ENCODE data around the gene BABAM2. TPM values are rescaled to one million over a fixed set of nuclear protein-coding genes. Genes with fewer than 3 reads are reported as not detected.

BABAM2 gene
- total and polyA plus RNA-seq, 7 experiments from 2014 or later, result 34.2 to 58.2 (median 44.2) TPM

DNA sequence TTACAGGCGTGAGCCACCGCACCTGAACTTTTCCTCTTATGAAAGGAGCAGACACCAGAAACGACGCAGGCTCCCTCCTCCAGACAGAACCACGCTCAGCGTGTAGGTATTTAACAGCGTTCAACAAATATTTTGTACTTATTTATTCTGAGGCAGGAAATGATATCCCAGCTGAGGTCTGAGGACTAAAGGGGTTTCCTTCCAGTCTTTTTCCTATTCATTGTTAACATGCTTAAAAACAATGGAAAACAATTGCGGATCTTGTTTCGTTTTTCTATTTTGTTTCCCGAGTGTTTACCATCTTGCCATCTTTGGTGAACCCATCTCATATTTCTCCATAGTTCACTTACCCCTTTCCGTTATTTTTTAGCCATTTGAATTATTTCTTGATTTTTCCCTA lies 458.4 kb downstream of the BABAM2 start:
- peak overlapping the region in 3 of 10 donors; percentile 33 to 44 (median 35) for H3K4me3 Mint-ChIP-seq
- no peaks in the 10 kb centered on the region for H3K36me3 ChIP-seq (ENCODE audit: control insufficient read depth in 2 of 3, insufficient read depth in 3 of 3, low read length in 3 of 3)
- H3K27me3 Mint-ChIP-seq, result no peaks in the 10 kb centered on the region
- peak overlapping the region in 3 of 9 donors; percentile 7 to 78 (median 36) for H3K27ac Mint-ChIP-seq
- CTCF ChIA-PET, result no interaction called here
- peaks cover 0 to 2% (median 0%) of the 10 kb centered on the region in 5 donors for H3K36me3 Mint-ChIP-seq
- H3K27ac ChIP-seq (ENCODE audit: low read depth, low read length), result no peak overlapping the region
- peaks cover 0 to 1% (median 0%) of the 10 kb centered on the region in 11 donors for H3K9me3 Mint-ChIP-seq
- POLR2A ChIA-PET, result no interaction called here
- ATAC-seq (no peak), DNase-seq (no peak)
- H3K9me3 ChIP-seq (ENCODE audit: control insufficient read depth in 2 of 3, low read length in 3 of 3), result no peaks in the 10 kb centered on the region
- H3K4me3 ChIP-seq (ENCODE audit: low read length), result no peak overlapping the region
- peaks cover 20 to 27% of the 10 kb centered on the region in 2 donors for H3K4me1 ChIP-seq (ENCODE audit: control insufficient read depth in 2 of 2, insufficient read depth in 2 of 2, low read length in 2 of 2)
- no peaks in the 10 kb centered on the region for H3K27me3 ChIP-seq (ENCODE audit: control insufficient read depth in 2 of 2, insufficient read depth in 2 of 2, low read length in 2 of 2)
- intact Hi-C loops (cut with micrococcal nuclease), result no loop called here
- peaks cover 10 to 29% (median 22%) of the 10 kb centered on the region in 7 donors for H3K4me1 Mint-ChIP-seq

DNA sequence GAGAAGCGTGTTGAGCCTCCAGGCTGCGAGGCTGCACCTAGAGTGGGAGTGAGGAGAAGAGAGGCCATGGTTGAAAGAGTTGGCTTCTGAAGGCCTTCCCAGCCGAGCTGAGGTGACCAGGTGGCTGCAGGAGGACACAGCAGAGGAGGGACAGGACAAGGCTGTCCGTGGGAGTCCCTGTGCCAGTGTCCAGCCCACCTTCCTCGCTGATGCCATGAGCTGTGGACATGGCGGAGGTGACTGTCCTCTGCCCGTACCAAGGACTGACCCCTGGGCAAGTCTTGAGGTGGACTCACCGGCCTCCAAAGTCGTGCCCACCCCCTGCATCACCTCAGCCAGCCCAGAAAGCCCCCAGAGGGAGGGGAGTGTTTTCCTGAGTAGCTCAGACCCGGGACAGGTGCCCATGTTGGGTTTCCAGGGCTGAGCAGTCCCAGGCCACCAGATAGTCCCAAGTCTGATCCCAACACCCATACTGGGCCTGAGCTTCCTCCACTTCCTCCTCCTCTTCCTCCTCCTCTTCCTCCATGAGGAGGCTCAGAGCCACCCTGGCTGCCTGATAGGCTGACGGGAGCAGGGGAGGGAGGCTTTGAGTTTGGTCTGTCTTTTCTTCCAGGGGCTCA lies 459.1 kb downstream of the BABAM2 start:
- Histone ChIP-seq H3K27me3 (ENCODE audit: control insufficient read depth in 2 of 2, insufficient read depth in 2 of 2, low read length in 2 of 2) (no peaks in the 10 kb centered on the region), H3K9me3 (ENCODE audit: control insufficient read depth in 2 of 3, low read length in 3 of 3) (no peaks in the 10 kb centered on the region), H3K27ac (ENCODE audit: low read depth, low read length) (no peak overlapping the region), H3K4me1 (ENCODE audit: control insufficient read depth in 2 of 2, insufficient read depth in 2 of 2, low read length in 2 of 2) (peaks cover 20 to 27% of the 10 kb centered on the region in 2 donors), H3K36me3 (ENCODE audit: control insufficient read depth in 2 of 3, insufficient read depth in 3 of 3, low read length in 3 of 3) (no peaks in the 10 kb centered on the region), H3K4me3 (ENCODE audit: low read length) (no peak overlapping the region)
- CTCF ChIA-PET, result no interaction called here
- DNase-seq, result no peak
- Mint-ChIP-seq H3K4me3 (no peak overlapping the region), H3K4me1 (peaks cover 10 to 29% (median 22%) of the 10 kb centered on the region in 7 donors), H3K27ac (peak overlapping the region in 2 of 9 donors; percentile 0 to 78), H3K9me3 (peaks cover 0 to 1% (median 0%) of the 10 kb centered on the region in 11 donors), H3K27me3 (no peaks in the 10 kb centered on the region), H3K36me3 (peaks cover 0 to 2% (median 0%) of the 10 kb centered on the region in 5 donors)
- intact Hi-C loops (cut with micrococcal nuclease), result no loop called here
- POLR2A ChIA-PET, result no interaction called here
- no peak for ATAC-seq

DNA sequence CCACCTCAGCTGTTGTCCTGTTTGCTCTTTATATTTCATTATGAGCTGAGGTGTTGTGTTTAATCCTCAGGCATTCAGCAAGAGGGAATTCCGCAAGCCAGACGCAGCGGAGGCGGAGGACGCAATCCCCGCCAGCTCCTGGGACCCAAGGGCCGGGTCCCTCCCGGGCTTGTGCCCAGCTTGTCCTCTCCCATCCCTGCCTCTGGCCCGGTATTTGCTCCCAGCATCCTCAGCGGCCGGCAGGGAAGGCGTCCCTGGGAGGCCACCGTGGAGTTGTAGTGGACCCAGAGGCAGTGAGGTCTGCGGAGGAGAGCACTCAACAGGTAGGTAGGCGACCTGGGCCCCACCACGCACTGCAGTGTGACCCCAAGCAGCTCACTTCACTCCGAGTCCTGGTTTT lies 459.7 kb downstream of the BABAM2 start:
- Histone ChIP-seq H3K36me3 (ENCODE audit: control insufficient read depth in 2 of 3, insufficient read depth in 3 of 3, low read length in 3 of 3) (no peaks in the 10 kb centered on the region), H3K27me3 (ENCODE audit: control insufficient read depth in 2 of 2, insufficient read depth in 2 of 2, low read length in 2 of 2) (no peaks in the 10 kb centered on the region), H3K27ac (ENCODE audit: low read depth, low read length) (no peak overlapping the region), H3K4me3 (ENCODE audit: low read length) (no peak overlapping the region), H3K4me1 (ENCODE audit: control insufficient read depth in 2 of 2, insufficient read depth in 2 of 2, low read length in 2 of 2) (peaks cover 20 to 27% of the 10 kb centered on the region in 2 donors), H3K9me3 (ENCODE audit: control insufficient read depth in 2 of 3, low read length in 3 of 3) (no peaks in the 10 kb centered on the region)
- Mint-ChIP-seq H3K27ac (no peak overlapping the region), H3K9me3 (peaks cover 0 to 1% (median 0%) of the 10 kb centered on the region in 11 donors), H3K4me1 (peaks cover 12 to 29% (median 22%) of the 10 kb centered on the region in 7 donors), H3K36me3 (peaks cover 0 to 2% (median 0%) of the 10 kb centered on the region in 5 donors), H3K4me3 (no peak overlapping the region), H3K27me3 (no peaks in the 10 kb centered on the region)
- ATAC-seq (no peak), DNase-seq (no peak)
- CTCF ChIA-PET, result no interaction called here
- POLR2A ChIA-PET, result no interaction called here
- intact Hi-C loops (cut with micrococcal nuclease), result no loop called here

DNA sequence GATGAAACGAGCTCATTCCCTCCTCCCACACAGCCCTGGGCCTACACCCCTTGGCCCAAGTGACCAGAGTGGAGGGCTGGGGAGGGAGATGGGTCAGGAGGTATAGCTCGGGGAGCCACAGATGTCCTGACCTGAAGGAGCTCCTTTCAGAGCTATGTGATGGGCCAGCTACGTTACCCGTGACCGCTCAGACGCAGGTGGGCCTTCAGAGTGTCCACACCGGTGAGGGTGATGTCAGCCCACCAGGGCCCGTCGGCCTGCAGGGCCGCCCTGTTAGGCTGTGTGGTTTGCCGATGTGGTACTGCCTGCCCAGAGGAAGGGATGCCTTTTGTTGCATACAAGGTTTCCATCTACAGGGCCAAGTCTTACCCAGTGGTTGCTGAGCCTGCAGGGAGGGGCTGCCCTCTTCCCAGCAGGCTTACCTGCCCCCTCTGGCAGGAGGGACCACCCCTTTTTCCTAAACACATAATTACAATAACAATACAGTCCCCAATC lies 460.3 kb downstream of the BABAM2 start:
- Histone ChIP-seq H3K4me3 (ENCODE audit: low read length) (no peak overlapping the region), H3K9me3 (ENCODE audit: control insufficient read depth in 2 of 3, low read length in 3 of 3) (no peaks in the 10 kb centered on the region), H3K4me1 (ENCODE audit: control insufficient read depth in 2 of 2, insufficient read depth in 2 of 2, low read length in 2 of 2) (peaks cover 20 to 27% of the 10 kb centered on the region in 2 donors), H3K36me3 (ENCODE audit: control insufficient read depth in 2 of 3, insufficient read depth in 3 of 3, low read length in 3 of 3) (no peaks in the 10 kb centered on the region), H3K27me3 (ENCODE audit: control insufficient read depth in 2 of 2, insufficient read depth in 2 of 2, low read length in 2 of 2) (no peaks in the 10 kb centered on the region), H3K27ac (ENCODE audit: low read depth, low read length) (no peak overlapping the region)
- H3K36me3 Mint-ChIP-seq, result peaks cover 0 to 2% (median 0%) of the 10 kb centered on the region in 5 donors
- intact Hi-C loops (cut with micrococcal nuclease), result no loop called here
- H3K4me1 Mint-ChIP-seq, result peaks cover 12 to 31% (median 23%) of the 10 kb centered on the region in 7 donors
- no peak for ATAC-seq
- no peaks in the 10 kb centered on the region for H3K27me3 Mint-ChIP-seq
- POLR2A ChIA-PET, result no interaction called here
- H3K27ac Mint-ChIP-seq, result no peak overlapping the region
- no peak for DNase-seq
- peaks cover 0 to 1% (median 0%) of the 10 kb centered on the region in 11 donors for H3K9me3 Mint-ChIP-seq
- CTCF ChIA-PET, result no interaction called here
- no peak overlapping the region for H3K4me3 Mint-ChIP-seq

DNA sequence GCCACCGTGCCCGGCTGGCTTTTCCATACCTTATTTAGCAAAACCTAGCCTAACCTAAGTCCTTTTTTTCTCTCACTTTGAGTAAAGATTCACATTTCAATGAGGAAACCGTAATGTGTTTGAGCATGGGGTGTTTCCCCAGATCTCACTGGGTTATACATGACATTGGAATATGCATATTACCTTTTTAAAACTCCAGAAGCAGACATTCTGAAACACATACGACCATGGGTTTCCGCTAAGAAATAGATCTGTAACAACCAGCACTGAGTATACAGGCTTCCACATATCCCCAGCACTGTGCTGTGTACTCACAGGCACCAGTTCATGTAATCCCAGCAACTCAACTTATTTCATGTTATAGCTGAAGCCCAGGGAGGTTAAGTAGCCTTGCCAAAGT lies 461.1 kb downstream of the BABAM2 start:
- ChIA-PET CTCF (no interaction called here), POLR2A (no interaction called here)
- H3K27ac Mint-ChIP-seq, result peak overlapping the region in 1 of 9 donors; percentile 51
- Histone ChIP-seq H3K36me3 (ENCODE audit: control insufficient read depth in 2 of 3, insufficient read depth in 3 of 3, low read length in 3 of 3) (no peaks in the 10 kb centered on the region), H3K9me3 (ENCODE audit: control insufficient read depth in 2 of 3, low read length in 3 of 3) (no peaks in the 10 kb centered on the region), H3K4me1 (ENCODE audit: control insufficient read depth in 2 of 2, insufficient read depth in 2 of 2, low read length in 2 of 2) (peaks cover 20 to 27% of the 10 kb centered on the region in 2 donors), H3K27me3 (ENCODE audit: control insufficient read depth in 2 of 2, insufficient read depth in 2 of 2, low read length in 2 of 2) (no peaks in the 10 kb centered on the region), H3K4me3 (ENCODE audit: low read length) (no peak overlapping the region), H3K27ac (ENCODE audit: low read depth, low read length) (no peak overlapping the region)
- no peaks in the 10 kb centered on the region for H3K27me3 Mint-ChIP-seq
- peaks cover 0 to 1% (median 0%) of the 10 kb centered on the region in 11 donors for H3K9me3 Mint-ChIP-seq
- ATAC-seq (no peak), DNase-seq (no peak)
- H3K4me3 Mint-ChIP-seq, result no peak overlapping the region
- intact Hi-C loops (cut with micrococcal nuclease), result no loop called here
- H3K36me3 Mint-ChIP-seq, result peaks cover 0 to 2% (median 0%) of the 10 kb centered on the region in 5 donors
- peaks cover 12 to 33% (median 24%) of the 10 kb centered on the region in 7 donors for H3K4me1 Mint-ChIP-seq

DNA sequence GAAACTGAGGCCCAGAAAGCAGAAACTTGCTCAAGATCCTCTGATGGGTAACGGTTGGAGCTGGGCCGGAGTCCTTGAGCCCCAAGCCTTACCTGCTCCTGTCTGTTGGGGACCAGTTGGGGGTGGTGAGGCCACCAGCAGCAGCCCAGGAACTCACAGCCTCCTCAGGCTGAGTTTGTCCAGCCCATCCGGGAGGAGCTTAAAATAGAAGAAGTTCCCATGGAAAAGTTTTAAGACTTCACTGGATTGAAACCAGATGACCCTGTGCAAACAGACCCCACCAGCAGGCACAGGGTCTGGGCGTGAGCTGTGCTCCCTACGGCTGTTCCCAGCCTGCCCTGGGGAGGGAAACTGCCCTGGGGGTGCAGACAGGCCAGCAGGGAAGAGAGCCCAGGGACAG lies 461.6 kb downstream of the BABAM2 start:
- intact Hi-C loops (cut with micrococcal nuclease), result no loop called here
- no peaks in the 10 kb centered on the region for H3K27me3 Mint-ChIP-seq
- ChIA-PET POLR2A (no interaction called here), CTCF (no interaction called here)
- H3K27ac ChIP-seq (ENCODE audit: low read depth, low read length), result no peak overlapping the region
- DNase-seq (no peak), ATAC-seq (no peak)
- H3K27me3 ChIP-seq (ENCODE audit: control insufficient read depth in 2 of 2, insufficient read depth in 2 of 2, low read length in 2 of 2), result no peaks in the 10 kb centered on the region
- no peak overlapping the region for H3K4me3 Mint-ChIP-seq
- H3K4me1 Mint-ChIP-seq, result peaks cover 12 to 30% (median 22%) of the 10 kb centered on the region in 7 donors
- no peak overlapping the region for H3K4me3 ChIP-seq (ENCODE audit: low read length)
- H3K27ac Mint-ChIP-seq, result peak overlapping the region in 1 of 9 donors; percentile 79
- H3K9me3 ChIP-seq (ENCODE audit: control insufficient read depth in 2 of 3, low read length in 3 of 3), result no peaks in the 10 kb centered on the region
- H3K9me3 Mint-ChIP-seq, result peaks cover 0 to 1% (median 0%) of the 10 kb centered on the region in 11 donors
- no peaks in the 10 kb centered on the region for H3K36me3 ChIP-seq (ENCODE audit: control insufficient read depth in 2 of 3, insufficient read depth in 3 of 3, low read length in 3 of 3)
- peaks cover 0 to 2% (median 0%) of the 10 kb centered on the region in 5 donors for H3K36me3 Mint-ChIP-seq
- peaks cover 19 to 24% of the 10 kb centered on the region in 2 donors for H3K4me1 ChIP-seq (ENCODE audit: control insufficient read depth in 2 of 2, insufficient read depth in 2 of 2, low read length in 2 of 2)
